Measurements from ENCODE around the gene EMC10. TPM values are rescaled to one million over a fixed set of nuclear protein-coding genes. Genes with fewer than 3 reads are reported as not detected.
A peak's percentile ranks its signal among the peaks of the same experiment; 100 is the strongest.

The EMC10 gene
- total RNA-seq, 1 donor from 2014 or later, result 58.3 TPM

- DNase-seq (ENCODE audit: low read depth), result no peak
Observed at GRCh38 chr19:50495020-50495531, 18.8 kb downstream of the EMC10 start.

GRCh38 chr19:50496189-50497021 lies 20.1 kb downstream of the EMC10 start:
- no peak for DNase-seq (ENCODE audit: low read depth)

DNA sequence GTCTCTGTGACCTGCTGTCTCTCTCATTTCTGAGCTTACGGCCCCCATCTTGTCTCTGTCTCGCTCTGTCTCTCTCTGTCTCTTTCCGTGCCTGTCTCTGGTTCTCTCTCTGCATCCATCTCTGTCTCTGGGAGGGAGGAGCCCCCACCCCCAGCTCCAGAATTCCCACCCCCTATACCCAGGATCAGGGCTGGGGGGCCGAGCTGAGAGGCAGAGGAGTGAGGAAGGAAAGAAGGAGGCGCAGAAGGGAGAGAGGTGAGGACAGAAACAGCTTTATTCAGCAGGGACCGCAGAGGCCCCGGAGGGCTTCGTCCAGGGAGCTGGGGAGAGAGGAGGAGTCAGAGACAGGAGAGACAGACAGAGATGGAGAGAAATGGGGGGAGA lies 20.7 kb downstream of the EMC10 start:
- DNase-seq (ENCODE audit: low read depth), result no peak

DNA sequence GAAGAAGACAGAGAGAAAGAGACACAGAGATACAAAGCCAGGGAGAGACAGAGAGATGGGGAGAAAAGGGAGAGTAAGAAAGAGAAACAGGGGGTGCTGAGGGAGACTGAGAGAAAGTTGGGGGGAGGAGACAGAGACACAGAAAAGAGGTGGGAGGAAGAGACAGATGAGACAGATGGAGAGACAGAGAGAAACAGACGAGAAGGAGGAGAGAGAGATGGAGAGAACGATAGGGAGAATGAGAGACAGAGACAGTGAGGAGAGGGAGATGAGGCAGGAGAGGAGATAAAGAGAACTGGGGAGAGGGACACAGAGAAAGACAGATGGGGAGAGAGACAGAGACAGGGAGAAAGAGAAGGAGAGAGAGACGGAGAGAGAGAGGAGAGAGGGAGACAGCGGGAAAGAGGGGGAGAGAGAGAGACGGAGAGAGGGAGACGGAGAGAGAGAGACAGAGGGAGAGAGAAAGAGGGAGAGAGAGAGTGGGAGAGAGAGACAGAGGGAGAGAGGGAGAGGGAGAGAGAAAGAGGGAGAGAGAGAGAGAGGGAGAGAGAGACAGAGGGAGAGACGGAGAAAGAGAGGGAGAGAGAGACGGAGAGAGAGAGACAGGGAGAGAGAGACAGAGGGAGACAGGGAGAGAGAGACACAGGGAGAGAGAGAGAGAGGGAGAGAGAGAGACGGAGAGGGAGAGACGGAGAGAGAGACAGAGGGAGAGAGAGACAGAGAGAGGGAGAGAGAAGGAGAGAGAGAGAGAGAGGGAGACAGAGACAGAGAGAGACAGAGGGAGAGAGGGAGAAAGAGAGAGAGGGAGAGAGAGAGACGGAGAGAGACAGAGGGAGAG lies 22.1 kb downstream of the EMC10 start:
- no peak for DNase-seq (ENCODE audit: low read depth)

DNA sequence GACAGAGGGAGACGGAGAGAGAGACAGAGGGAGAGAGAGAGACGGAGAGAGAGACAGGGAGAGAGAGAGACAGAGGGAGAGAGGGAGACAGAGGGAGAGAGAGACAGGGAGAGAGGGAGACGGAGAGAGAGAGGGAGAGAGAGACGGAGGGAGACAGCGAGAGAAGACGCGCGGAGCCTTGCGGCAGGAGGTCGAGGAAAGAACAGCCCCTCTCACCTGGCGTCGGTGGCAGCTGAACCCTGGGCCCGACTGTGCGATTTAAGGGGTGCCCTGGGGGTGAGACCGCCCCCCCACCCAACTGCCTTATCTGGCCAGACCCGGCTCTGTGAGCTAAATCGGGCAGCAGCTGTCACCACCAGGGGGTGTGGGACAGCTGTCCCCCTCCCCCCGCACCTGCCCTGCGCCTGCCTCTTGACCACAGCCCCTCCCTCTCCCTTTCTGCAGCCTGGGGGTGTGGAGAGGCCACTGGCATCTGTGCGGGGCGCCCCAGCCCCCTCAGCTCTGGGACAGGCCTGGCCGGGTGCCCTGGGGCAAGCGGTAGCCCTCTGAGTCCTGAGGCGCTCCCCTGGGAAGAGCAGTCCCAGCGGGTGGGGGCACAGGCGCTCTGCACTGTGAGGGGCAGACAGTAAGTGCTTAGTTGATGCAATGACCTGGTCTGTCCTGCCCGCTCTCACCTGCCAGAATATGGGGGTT lies 23.9 kb downstream of the EMC10 start:
- no peak for DNase-seq (ENCODE audit: low read depth)

DNA sequence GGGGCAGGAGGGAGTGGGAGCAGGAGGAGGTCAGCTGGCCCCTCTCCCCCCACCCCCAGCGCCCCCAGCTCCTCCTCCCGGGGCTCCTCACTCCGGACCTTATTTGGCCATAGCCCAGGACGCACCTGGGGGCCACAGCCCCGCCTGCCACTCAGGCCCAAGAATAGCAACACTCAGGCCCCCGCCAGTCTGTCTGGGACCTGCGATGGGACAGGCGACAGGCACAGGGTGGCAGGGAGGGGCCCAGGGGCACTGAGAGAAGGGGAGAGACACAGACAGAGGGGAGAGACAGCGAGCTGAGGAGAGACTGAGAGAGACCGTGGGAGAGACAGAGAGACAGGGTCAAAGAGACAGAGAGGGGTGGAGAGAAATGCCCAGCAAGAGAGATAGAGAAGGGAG lies 24.4 kb downstream of the EMC10 start:
- DNase-seq (ENCODE audit: low read depth), result no peak

- DNase-seq (ENCODE audit: low read depth), result no peak
Observed at GRCh38 chr19:50501186-50501567, 24.9 kb downstream of the EMC10 start.

- DNase-seq (ENCODE audit: low read depth), result no peak
Observed at GRCh38 chr19:50501568-50502475, 25.5 kb downstream of the EMC10 start.

DNA sequence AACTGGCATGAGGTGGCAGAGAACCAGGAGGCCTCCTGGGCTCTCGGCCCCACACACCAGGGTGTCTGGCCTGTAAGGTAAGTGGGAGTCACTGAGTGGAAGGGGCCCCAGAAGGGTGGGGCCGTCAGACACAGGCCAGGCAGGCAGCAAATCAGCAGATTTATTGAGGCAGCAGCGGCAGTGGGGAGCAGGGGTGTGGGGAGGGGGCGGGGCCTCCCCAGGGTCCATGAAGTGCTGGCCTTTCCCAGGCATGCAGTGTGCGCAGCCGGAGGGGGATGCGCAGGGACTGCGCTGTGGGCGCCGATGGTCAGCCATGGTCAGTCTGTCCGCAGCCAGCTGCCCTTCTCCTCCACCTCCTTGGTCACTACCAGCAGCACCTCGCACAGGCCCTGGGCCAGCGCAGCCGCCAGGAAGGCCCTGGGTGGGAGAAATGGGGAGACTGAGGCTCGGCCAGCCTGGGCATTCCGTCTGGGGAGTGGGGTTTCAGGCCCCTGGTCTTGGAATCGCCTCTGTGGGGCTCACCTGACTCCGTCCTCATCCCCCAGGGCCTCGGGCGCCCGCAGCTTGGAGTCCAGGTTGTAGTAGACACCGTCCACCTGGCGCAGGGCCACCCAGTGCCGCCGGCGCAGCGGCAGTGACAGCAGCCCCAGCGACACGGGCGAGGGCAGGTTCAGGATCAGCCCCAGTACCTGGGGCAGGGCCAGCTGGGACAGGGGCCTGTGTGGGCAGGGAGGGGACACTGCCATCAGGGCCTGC lies 29.7 kb downstream of the EMC10 start:
- DNase-seq (ENCODE audit: low read depth), result no peak

GRCh38 chr19:50506700-50507099 lies 30.4 kb downstream of the EMC10 start:
- DNase-seq (ENCODE audit: low read depth), result no peak

- DNase-seq (ENCODE audit: low read depth), result no peak
Observed at GRCh38 chr19:50507376-50507775, 31.1 kb downstream of the EMC10 start.

DNA sequence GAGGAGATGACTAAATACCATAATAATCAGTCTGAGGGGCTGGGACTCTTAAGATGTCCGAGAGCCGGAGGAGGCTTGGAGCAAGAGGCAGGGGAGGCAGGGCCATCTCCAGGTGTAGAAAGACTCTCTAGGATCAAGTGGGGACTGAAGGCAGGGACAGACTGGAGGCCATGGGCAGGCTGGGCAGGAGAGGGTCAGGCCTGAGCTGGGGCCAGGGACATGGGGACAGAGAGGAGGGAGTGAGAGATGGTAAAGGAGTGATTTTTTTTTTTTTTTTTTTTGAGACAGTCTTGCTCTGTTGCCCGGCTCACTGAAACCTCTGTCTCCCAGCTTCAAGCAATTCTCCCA lies 32.5 kb downstream of the EMC10 start:
- no peak for DNase-seq (ENCODE audit: low read depth)

GRCh38 chr19:50509366-50509765 lies 33.1 kb downstream of the EMC10 start:
- DNase-seq (ENCODE audit: low read depth), result no peak

- no peak for DNase-seq (ENCODE audit: low read depth)
Observed at GRCh38 chr19:50510121-50510670, 33.9 kb downstream of the EMC10 start.

DNA sequence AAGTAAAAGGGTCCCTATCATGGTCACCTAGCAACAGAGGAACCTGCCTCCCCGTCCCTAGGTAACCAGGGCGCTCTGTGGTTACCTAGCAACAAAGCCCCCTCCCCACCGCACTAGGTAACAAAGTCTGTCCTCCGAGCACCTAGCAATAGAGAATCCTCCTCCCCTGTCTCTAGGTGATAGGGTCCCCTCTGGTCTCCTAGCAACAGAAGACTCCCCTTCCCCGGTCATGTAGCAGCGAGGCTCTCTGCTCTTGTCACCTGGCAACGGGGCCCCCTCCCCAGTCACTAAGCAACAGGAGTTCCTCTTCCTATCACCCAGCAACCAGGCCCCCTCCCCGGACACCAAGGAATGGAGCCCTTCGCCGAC lies 34.4 kb downstream of the EMC10 start:
- DNase-seq (ENCODE audit: low read depth), result peak; percentile 2

DNA sequence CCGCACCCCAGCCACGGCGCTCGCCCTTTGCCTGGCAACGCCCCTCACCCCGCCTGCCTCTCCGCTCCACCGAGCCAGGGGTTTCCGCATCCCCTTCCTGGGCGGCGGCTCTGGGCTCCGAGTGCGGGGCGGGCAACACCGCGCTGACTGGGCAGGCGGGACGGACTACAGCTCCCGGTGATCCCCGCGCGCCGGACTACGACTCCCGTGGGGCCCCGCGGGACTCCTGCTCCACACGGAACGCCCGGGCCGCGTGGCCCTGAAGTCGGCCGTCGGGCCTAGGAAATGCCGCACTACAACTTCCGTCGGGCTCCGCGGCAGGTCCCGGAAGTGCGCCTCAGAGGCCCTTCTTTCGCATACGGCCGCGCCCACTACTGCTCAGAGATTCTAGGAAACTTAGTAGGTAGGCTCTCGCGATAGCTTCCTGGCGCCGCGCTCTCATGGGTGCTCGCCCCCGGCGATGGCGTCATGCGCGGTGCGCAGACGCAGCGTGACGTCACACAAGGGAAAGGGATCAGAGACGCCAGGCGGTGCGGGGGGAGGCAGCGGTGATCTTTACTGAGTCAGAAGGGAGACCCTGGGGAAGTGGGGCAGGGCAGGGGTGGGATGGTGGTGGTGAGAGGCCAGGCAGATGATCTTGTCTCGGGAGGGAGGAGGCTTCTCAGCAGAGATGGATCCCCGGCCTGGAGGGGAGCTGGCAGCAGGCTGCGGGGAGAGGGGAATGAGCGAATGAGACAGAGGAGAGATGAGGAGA lies 34.9 kb downstream of the EMC10 start, which contains the start of gene JOSD2:
Gene JOSD2 (minus strand): TSS at position 123 of the 754 bp plus-strand sequence. CDS start 760 bp downstream, outside the sequence.
- peak; percentile 97 for DNase-seq (ENCODE audit: low read depth)

GRCh38 chr19:50512112-50512998 lies 36.0 kb downstream of the EMC10 start:
- no peak for DNase-seq (ENCODE audit: low read depth)

DNA sequence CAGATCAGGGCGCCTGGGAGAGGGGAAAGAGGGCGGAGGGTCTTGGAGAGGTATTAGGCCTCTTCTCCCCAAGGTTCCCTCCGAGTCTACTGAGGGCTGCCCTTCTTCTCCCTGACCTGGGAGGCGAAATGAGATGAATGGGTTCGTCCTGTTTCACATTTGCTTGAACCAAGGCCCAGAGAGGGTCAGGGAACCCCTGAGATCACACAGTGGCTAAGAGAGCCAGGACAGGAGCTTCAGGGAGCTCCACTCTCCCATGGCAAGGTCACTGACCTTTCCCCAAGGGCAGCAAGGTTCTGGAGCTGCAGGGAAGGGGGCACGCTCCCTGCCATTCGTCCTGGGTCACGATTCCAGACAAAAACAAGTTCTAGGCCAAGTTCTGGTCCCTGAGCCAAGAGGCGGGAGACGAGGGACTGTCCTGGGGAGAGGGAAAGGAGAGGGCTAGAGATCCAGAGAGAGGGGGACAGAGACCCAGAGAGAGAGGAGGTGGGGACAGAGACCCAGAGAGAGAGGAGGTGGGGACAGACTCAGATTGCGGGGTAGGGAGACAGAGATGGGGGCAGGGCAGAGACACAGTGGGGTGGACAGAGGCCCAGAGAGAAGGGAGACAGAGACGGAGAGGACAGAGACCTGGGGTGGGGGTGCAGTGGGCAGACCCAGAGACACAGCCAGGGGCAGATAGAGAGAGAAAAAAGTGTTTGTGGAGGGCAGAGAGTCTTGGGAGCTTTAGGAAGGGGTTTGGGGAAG lies 36.9 kb downstream of the EMC10 start:
- DNase-seq (ENCODE audit: low read depth), result no peak
